Cardiac muscle cell (in vitro differentiated cells and primary cell): ENCODE data around the gene RAD50. TPM values are rescaled to one million over a fixed set of nuclear protein-coding genes. Genes with fewer than 3 reads are reported as not detected.

Experiments
- DNase-seq, 2 donors: peaks; one replicate each; pipeline versions ENCODE4 v3.0.0 to v3.0.0-alpha.2; 2010 to 2017; ENCODE audit warnings: low read depth in 1 of 2, low spot score in 1 of 2
- H3K27ac ChIP-seq: fragments of 200-600 bp; sonication (generic); 2 replicates; pipeline ENCODE4 v1.5.1; 2016
- H3K27me3 ChIP-seq: fragments of 200-600 bp; sonication (generic); 2 replicates; pipeline ENCODE4 v1.6.0; 2016; ENCODE audit warnings: control low read depth
- H3K36me3 ChIP-seq: fragments of 200-600 bp; sonication (generic); 2 replicates; pipeline ENCODE4 v1.5.1; 2016; ENCODE audit warnings: control low read depth
- H3K4me1 ChIP-seq: fragments of 200-600 bp; sonication (generic); 2 replicates; pipeline ENCODE4 v1.8.1; 2017; ENCODE audit warnings: low read depth, mild to moderate bottlenecking, mixed run types
- H3K4me3 ChIP-seq: fragments of 200-600 bp; sonication (generic); 2 replicates; pipeline ENCODE4 v1.5.1; 2016; ENCODE audit warnings: mild to moderate bottlenecking
- H3K9me3 ChIP-seq: fragments of 200-600 bp; sonication (generic); 2 replicates; pipeline ENCODE4 v1.5.1; 2017; ENCODE audit warnings: low read depth, mild to moderate bottlenecking, control low read depth
- polyA plus RNA-seq: library from polyadenylated mRNA; unstranded; fragments of >200 nt; fragmentation: Nextera tagmentation; extraction: Ambion mirVana; gene quantifications from 2 replicates; pipeline ENCODE4 v1.2.1, GENCODE V29; 2016
- total RNA-seq: library from RNA; depleted of rRNA; stranded (reverse); fragments of >200 nt; gene quantifications from 2 replicates; pipeline ENCODE4 v1.2.3, GENCODE V29; 2016
- TF ChIP-seq, protein P1 (sequence below): IDR thresholded peaks from 2 replicates; pipeline ENCODE4 v1.5.1; 2012; ENCODE audit warnings: low read depth, mild to moderate bottlenecking, low read length

RAD50 gene
- total and polyA plus RNA-seq, 2 experiments from 2014 or later = 13.4 to 27.3 TPM

DNA sequence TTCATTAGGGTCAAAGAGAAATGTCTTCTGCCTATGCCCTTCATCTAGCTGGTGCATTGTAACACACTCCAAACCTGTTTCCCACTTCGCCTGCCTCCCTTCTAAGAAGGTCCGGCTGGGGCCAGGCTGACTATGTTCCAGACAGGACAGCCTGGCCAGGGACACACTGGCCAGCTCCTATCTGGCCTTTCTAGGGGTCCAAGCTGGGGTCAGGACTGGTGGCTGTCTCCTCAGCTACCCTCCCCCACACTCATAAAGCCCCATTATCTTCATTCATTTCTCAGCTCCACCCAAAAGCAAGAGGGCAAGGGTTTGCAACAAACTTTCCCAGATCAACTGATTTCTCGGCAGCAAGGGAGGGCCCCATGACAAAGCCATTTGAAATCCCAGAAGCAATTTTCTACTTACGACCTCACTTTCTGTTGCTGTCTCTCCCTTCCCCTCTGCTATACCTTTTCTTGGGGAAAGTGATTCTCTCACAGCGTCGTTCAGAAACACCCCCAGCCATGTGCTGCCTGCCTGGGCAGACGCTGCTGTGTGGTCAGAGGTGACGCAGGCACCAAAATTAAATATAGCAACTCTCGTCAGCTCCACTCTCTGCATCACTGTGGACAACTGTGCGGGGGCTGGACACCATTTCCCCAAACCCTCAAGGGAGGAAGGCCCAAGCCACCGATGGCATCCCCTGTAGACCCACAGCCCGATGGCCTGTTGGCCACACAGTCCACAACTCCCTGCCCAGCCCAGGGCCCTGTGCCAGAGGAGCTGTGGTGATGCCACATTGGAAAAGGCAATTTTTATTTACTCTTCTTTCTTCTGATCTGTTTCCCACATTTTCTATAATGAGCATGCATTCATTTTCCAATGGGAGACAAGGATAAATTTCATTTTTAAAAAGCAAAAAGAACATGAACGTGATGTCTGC, 107.3 kb downstream of the RAD50 start:
- Histone ChIP-seq H3K9me3 (no peaks in the 10 kb centered on the region), H3K4me1 (peaks cover 13% of the 10 kb centered on the region), H3K27me3 (no peaks in the 10 kb centered on the region), H3K4me3 (no peak overlapping the region), H3K27ac (no peak overlapping the region), H3K36me3 (no peaks in the 10 kb centered on the region)
- TF ChIP-seq, protein P1, sequence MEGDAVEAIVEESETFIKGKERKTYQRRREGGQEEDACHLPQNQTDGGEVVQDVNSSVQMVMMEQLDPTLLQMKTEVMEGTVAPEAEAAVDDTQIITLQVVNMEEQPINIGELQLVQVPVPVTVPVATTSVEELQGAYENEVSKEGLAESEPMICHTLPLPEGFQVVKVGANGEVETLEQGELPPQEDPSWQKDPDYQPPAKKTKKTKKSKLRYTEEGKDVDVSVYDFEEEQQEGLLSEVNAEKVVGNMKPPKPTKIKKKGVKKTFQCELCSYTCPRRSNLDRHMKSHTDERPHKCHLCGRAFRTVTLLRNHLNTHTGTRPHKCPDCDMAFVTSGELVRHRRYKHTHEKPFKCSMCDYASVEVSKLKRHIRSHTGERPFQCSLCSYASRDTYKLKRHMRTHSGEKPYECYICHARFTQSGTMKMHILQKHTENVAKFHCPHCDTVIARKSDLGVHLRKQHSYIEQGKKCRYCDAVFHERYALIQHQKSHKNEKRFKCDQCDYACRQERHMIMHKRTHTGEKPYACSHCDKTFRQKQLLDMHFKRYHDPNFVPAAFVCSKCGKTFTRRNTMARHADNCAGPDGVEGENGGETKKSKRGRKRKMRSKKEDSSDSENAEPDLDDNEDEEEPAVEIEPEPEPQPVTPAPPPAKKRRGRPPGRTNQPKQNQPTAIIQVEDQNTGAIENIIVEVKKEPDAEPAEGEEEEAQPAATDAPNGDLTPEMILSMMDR = no peak
- DNase-seq = no peak

DNA sequence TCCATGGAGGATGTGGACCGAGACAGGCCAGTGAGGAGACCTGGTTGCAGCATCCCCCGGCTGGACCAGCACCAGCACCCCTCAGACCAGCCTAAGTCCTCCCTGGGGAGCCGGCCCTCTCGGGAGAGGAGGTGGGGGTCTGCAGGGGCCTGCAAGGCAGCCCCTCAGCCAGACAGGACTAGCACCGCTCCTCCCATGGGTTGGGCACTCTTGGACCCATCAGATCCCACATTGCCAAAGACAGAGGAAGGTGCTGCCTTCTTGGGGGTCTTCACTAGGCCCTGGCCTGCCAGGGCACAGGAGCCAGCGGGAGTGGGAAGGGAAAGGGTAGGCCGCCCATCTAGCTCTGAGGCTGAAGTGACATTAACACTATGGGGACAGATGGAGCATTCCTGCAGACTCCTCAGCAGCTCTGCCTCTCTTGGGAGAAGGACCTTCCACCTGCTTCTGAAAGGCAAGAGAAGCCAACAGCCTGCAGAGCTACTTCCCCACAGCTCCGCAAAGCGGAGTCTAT, 108.0 kb downstream of the RAD50 start:
- TF ChIP-seq, protein P1 = no peak
- no peak for DNase-seq

DNA sequence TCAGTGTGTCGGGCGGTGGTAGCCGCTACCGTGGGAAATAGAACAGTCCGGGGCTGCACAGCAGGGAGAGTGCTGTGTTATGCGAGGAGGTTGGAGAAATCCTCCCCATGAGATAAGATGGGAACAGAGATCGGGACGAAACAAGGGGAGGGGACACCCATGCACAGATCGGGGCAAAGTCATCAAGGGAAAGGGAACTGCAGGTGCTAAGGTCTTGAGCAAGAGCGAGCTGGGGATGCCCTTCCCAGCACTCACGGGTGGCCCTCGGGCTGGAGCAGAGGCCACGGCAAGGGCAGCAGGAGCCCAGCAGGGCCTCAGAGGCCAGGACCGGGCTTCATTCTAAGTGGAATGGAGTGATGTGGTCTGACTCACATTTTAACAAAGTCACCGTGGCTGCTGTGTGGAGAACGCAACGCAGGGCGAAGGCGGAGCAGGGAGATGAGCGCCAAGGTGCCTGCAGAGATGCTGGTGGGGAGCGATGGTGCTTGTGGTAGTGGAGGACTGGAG, 108.8 kb downstream of the RAD50 start:
- H3K9me3 ChIP-seq = no peaks in the 10 kb centered on the region
- no peaks in the 10 kb centered on the region for H3K27me3 ChIP-seq
- H3K27ac ChIP-seq = no peak overlapping the region
- no peaks in the 10 kb centered on the region for H3K36me3 ChIP-seq
- no peak overlapping the region for H3K4me3 ChIP-seq
- peaks cover 13% of the 10 kb centered on the region for H3K4me1 ChIP-seq
- TF ChIP-seq, protein P1 = no peak
- DNase-seq = no peak

More for the DNA sequence above, 108.0 kb downstream of the RAD50 start:
- Histone ChIP-seq H3K36me3 (no peaks in the 10 kb centered on the region), H3K4me1 (peaks cover 13% of the 10 kb centered on the region), H3K9me3 (no peaks in the 10 kb centered on the region), H3K27me3 (no peaks in the 10 kb centered on the region), H3K27ac (no peak overlapping the region), H3K4me3 (no peak overlapping the region)

DNA sequence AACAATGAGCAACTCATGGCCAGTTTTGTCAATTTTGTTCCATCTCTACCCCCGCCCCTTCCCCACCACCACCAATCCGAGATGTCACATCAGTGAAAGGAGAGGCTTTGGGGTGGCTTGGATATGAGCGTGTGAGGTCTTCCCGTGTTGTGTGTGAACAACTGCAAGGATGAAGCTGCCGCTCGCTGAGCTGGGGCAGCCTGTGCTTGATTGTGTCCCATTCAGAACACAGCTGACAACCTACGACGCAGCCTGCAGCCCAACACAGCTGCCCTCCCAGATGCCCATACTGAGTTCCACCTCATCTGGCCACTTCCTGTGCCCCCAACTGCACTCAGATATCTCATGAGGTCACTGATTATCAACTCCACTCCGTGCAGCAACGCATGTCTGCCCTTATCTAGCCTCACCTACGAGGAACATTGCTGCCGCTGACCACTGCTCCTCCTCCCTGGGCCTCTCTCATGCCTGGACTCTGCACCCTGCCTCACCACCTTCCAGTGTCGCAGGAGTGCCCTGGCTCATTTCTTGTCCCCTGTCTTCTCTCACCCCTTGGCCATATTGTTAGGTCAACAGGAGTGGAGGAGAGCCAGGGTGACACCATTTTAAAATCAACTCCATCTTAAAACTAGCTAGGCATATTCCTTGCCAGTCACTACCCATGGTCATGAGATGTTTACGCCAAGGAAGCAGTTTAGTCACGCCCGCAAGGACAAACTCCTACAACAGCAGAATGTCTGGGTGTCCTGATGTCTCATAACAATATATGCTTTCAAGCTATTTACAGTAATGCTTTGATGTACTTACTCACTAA, 109.7 kb downstream of the RAD50 start:
- TF ChIP-seq, protein P1 = no peak
- Histone ChIP-seq H3K9me3 (no peaks in the 10 kb centered on the region), H3K27me3 (no peaks in the 10 kb centered on the region), H3K4me3 (no peak overlapping the region), H3K4me1 (peaks cover 13% of the 10 kb centered on the region), H3K27ac (no peak overlapping the region), H3K36me3 (no peaks in the 10 kb centered on the region)
- no peak for DNase-seq

DNA sequence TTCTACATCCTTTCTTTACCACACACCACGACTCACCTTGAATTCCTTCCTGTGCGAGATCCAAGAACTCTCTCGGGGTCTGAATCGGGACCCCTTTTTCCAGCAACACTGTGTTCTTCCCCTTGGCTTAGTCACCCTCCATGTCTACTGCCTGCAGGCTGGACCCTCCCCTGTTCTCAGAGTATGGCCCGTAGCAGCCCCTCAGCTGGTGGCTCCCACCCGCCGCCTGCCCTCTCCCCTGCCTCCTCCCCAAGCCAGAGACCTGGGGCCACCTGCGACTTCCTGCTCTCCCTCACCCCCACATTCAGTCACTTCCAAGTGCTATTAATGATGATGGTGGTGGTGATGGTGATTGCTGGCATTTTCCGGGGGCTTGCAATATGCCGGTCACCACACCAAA, 110.5 kb downstream of the RAD50 start:
- Histone ChIP-seq H3K4me3 (no peak overlapping the region), H3K27me3 (no peaks in the 10 kb centered on the region), H3K36me3 (no peaks in the 10 kb centered on the region), H3K4me1 (peaks cover 13% of the 10 kb centered on the region), H3K9me3 (no peaks in the 10 kb centered on the region), H3K27ac (no peak overlapping the region)
- TF ChIP-seq, protein P1 = no peak
- no peak for DNase-seq
